ENCODE data around the gene FOXN3. TPM values are rescaled to one million over a fixed set of nuclear protein-coding genes. Genes with fewer than 3 reads are reported as not detected.
A peak's percentile ranks its signal among the peaks of the same experiment; 100 is the strongest.

FOXN3 gene
- total RNA-seq, 1 donor from 2014 or later = 108 TPM

GRCh38 chr14:89400529-89400928, 16.5 kb downstream of the FOXN3 start:
- DNase-seq (ENCODE audit: low spot score) = no peak
- H3K27me3 Mint-ChIP-seq (ENCODE audit: unreplicated experiment) = peaks cover 5% of the 10 kb centered on the region
- no peaks in the 10 kb centered on the region for H3K9me3 Mint-ChIP-seq (ENCODE audit: unreplicated experiment)
- H3K4me1 Mint-ChIP-seq (ENCODE audit: unreplicated experiment) = peaks cover 22% of the 10 kb centered on the region
- peak overlapping the region; percentile 80 for H3K27ac Mint-ChIP-seq (ENCODE audit: unreplicated experiment)
- no peak overlapping the region for H3K4me3 Mint-ChIP-seq (ENCODE audit: unreplicated experiment)
- TF ChIP-seq CTCF (IDR thresholded peaks at IDR 0.05; ENCODE audit: unreplicated experiment) = no peak
- H3K36me3 Mint-ChIP-seq (ENCODE audit: low read depth, unreplicated experiment) = peaks cover 20% of the 10 kb centered on the region

- no peak for TF ChIP-seq CTCF (IDR thresholded peaks at IDR 0.05; ENCODE audit: unreplicated experiment)
- peak; percentile 39 for DNase-seq (ENCODE audit: low spot score)
- H3K4me3 Mint-ChIP-seq (ENCODE audit: unreplicated experiment) = no peak overlapping the region
- H3K27ac Mint-ChIP-seq (ENCODE audit: unreplicated experiment) = peak overlapping the region; percentile 80
- peaks cover 5% of the 10 kb centered on the region for H3K27me3 Mint-ChIP-seq (ENCODE audit: unreplicated experiment)
- peaks cover 22% of the 10 kb centered on the region for H3K4me1 Mint-ChIP-seq (ENCODE audit: unreplicated experiment)
- H3K9me3 Mint-ChIP-seq (ENCODE audit: unreplicated experiment) = no peaks in the 10 kb centered on the region
- peaks cover 12% of the 10 kb centered on the region for H3K36me3 Mint-ChIP-seq (ENCODE audit: low read depth, unreplicated experiment)
These were observed 17.4 kb downstream of the FOXN3 start for GRCh38 chr14:89399594-89400068.

GRCh38 chr14:89399157-89399556, 17.9 kb downstream of the FOXN3 start:
- H3K27ac Mint-ChIP-seq (ENCODE audit: unreplicated experiment) = peak overlapping the region; percentile 80
- H3K4me3 Mint-ChIP-seq (ENCODE audit: unreplicated experiment) = no peak overlapping the region
- TF ChIP-seq CTCF (IDR thresholded peaks at IDR 0.05; ENCODE audit: unreplicated experiment) = no peak
- H3K27me3 Mint-ChIP-seq (ENCODE audit: unreplicated experiment) = peaks cover 5% of the 10 kb centered on the region
- no peak for DNase-seq (ENCODE audit: low spot score)
- peaks cover 22% of the 10 kb centered on the region for H3K4me1 Mint-ChIP-seq (ENCODE audit: unreplicated experiment)
- H3K36me3 Mint-ChIP-seq (ENCODE audit: low read depth, unreplicated experiment) = peaks cover 10% of the 10 kb centered on the region
- no peaks in the 10 kb centered on the region for H3K9me3 Mint-ChIP-seq (ENCODE audit: unreplicated experiment)

GRCh38 chr14:89397569-89398230, 19.3 kb downstream of the FOXN3 start:
- no peak overlapping the region for H3K4me3 Mint-ChIP-seq (ENCODE audit: unreplicated experiment)
- no peak for TF ChIP-seq CTCF (IDR thresholded peaks at IDR 0.05; ENCODE audit: unreplicated experiment)
- no peak for DNase-seq (ENCODE audit: low spot score)
- H3K27me3 Mint-ChIP-seq (ENCODE audit: unreplicated experiment) = peaks cover 5% of the 10 kb centered on the region
- peaks cover 12% of the 10 kb centered on the region for H3K36me3 Mint-ChIP-seq (ENCODE audit: low read depth, unreplicated experiment)
- no peaks in the 10 kb centered on the region for H3K9me3 Mint-ChIP-seq (ENCODE audit: unreplicated experiment)
- peaks cover 26% of the 10 kb centered on the region for H3K4me1 Mint-ChIP-seq (ENCODE audit: unreplicated experiment)
- peak overlapping the region; percentile 57 for H3K27ac Mint-ChIP-seq (ENCODE audit: unreplicated experiment)

- Mint-ChIP-seq H3K27ac (ENCODE audit: unreplicated experiment) (no peak overlapping the region), H3K4me3 (ENCODE audit: unreplicated experiment) (no peak overlapping the region), H3K9me3 (ENCODE audit: unreplicated experiment) (no peaks in the 10 kb centered on the region), H3K27me3 (ENCODE audit: unreplicated experiment) (peaks cover 7% of the 10 kb centered on the region), H3K4me1 (ENCODE audit: unreplicated experiment) (peaks cover 27% of the 10 kb centered on the region), H3K36me3 (ENCODE audit: low read depth, unreplicated experiment) (peaks cover 10% of the 10 kb centered on the region)
- no peak for TF ChIP-seq CTCF (IDR thresholded peaks at IDR 0.05; ENCODE audit: unreplicated experiment)
- DNase-seq (ENCODE audit: low spot score) = no peak
These were observed 22.1 kb downstream of the FOXN3 start for GRCh38 chr14:89394972-89395371.

Data from endothelial cell (in vitro differentiated cells).